ENCODE data around the gene RGL1. TPM values are rescaled to one million over a fixed set of nuclear protein-coding genes. Genes with fewer than 3 reads are reported as not detected.

RGL1 gene
- total and polyA plus RNA-seq, 9 of the 15 experiments (the other 6 are each of a cell fraction or from before 2014, with no cell fraction given), result under 0.01 to 0.07 (median 0.04) TPM

- TF ChIP-seq FOSL1 (tag; conservative IDR thresholded peaks at IDR 0.05), result peak; percentile 99
- no peak for TF ChIP-seq ZBTB5 (IDR thresholded peaks at IDR 0.05)
Observed at GRCh38 chr1:183915625-183916510, 110.9 kb downstream of the RGL1 start (continued).

DNA sequence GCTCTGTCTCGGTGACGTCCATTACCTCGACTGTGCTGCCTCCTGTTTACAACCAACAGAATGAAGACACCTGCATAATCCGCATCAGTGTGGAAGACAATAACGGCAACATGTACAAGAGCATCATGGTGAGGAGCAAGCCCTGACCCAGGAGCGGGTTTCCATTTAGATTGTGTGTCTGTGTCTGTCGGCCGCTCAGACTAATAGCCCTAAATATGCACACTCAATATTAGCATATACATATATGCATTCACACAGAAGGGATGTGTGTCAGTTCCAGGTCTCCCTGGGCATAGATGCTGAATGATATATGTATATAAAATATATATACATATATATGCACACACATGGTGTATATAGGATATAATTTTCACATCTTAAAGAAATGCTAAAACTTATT, 111.7 kb downstream of the RGL1 start:
- CTCF ChIA-PET (ENCODE audit: low intra/inter-chr PET ratio), result interaction anchor here (0.6 to 2.4 kb wide), 5 partner anchors 262 to 954 kb away, joined by 3 to 18 read pairs (median 4); no protein-coding TSS in a partner anchor
- intact Hi-C loops (cut with micrococcal nuclease), result loop anchor here (1.0 to 10.0 kb wide), 6 partner anchors 232 to 748 kb away; no protein-coding TSS in a partner anchor
- POLR2A ChIA-PET, result interaction anchor here (0.9 to 2.4 kb wide), 5 partner anchors 11 to 261 kb away, joined by 3 to 8 read pairs (median 3); no protein-coding TSS in a partner anchor
- TF ChIP-seq THRA (IDR thresholded peaks at IDR 0.05) (no peak), MAFG (tag; conservative IDR thresholded peaks at IDR 0.05) (no peak), ZNF57 (CRISPR knock-in tag; IDR thresholded peaks at IDR 0.05) (no peak), HNRNPK (IDR thresholded peaks at IDR 0.05; ENCODE audit: low read depth, low read length, poor library complexity, severe bottlenecking) (no peak), CLOCK (CRISPR knock-in tag; IDR thresholded peaks at IDR 0.05; ENCODE audit: borderline replicate concordance) (no peak), ZFP30 (CRISPR knock-in tag; IDR thresholded peaks at IDR 0.05; ENCODE audit: borderline replicate concordance) (no peak), CEBPB (tag; IDR thresholded peaks at IDR 0.05) (no peak), HCFC1 (IDR thresholded peaks at IDR 0.05; ENCODE audit: low read depth, low read length) (no peak), CHCHD3 (CRISPR knock-in tag; IDR thresholded peaks at IDR 0.05) (no peak), ESRRA (IDR thresholded peaks at IDR 0.05; ENCODE audit: borderline replicate concordance, low read depth) (no peak), PCBP2 (IDR thresholded peaks at IDR 0.05; ENCODE audit: low read depth, low read length, poor library complexity, severe bottlenecking) (no peak)

More for the DNA sequence above, 111.7 kb downstream of the RGL1 start:
- Histone ChIP-seq H3K27me3 (ENCODE audit: control insufficient read depth in 2 of 2, insufficient read depth in 2 of 2, low read length in 2 of 2) (peaks cover 2 to 10% of the 10 kb centered on the region in 2 experiments; a peak in 3 of 5 replicates), H3K9me1 (ENCODE audit: control insufficient read depth, insufficient read depth, low read length) (no peaks in the 10 kb centered on the region), H3K9ac (ENCODE audit: insufficient read depth in 1 of 2, low read depth in 2 of 2, low read length in 2 of 2) (no peak overlapping the region), H3K9me3 (replicated peaks; ENCODE audit: control insufficient read depth, insufficient read depth, low read depth, low read length) (no peaks in the 10 kb centered on the region), H3K27ac (ENCODE audit: extremely low read depth, low read depth, low read length) (no peak overlapping the region), H2AFZ (ENCODE audit: low read depth, low read length) (peak overlapping the region; percentile 73), H4K20me1 (replicated peaks; ENCODE audit: control insufficient read depth, insufficient read depth, low read length) (no peaks in the 10 kb centered on the region), H3K4me1 (replicated peaks in 1 of 2; ENCODE audit: control insufficient read depth in 2 of 2, insufficient read depth in 2 of 2, low read length in 2 of 2) (peaks cover 0 to 5% of the 10 kb centered on the region in 2 experiments; a peak in 2 of 5 replicates), H3K4me3 (no peak overlapping the region), H3K4me2 (ENCODE audit: insufficient read depth, low read length) (peak overlapping the region; percentile 55; the same call in 1 of the 2 replicates), H3K36me3 (ENCODE audit: control insufficient read depth, insufficient read depth, low read length) (no peaks in the 10 kb centered on the region), H3K79me2 (ENCODE audit: control insufficient read depth, insufficient read depth, low read length) (no peaks in the 10 kb centered on the region)
- 54% methylated on average over 8 of the region's 8 CpGs for WGBS (ENCODE audit: insufficient coverage, low coverage, missing lambda C conversion rate)
- FAIRE-seq (no peak), ATAC-seq (no peak), DNase-seq (ENCODE audit: extremely low read depth in 1 of 4, low spot score in 3 of 4) (no peak)
- BruUV-seq (replicated peaks), result no TSS peak
- in situ Hi-C loops (cut with MboI), result no loop called here

Measured in K562 (cell line).